Measurements from ENCODE around the gene TRMT61A. TPM values are rescaled to one million over a fixed set of nuclear protein-coding genes. Genes with fewer than 3 reads are reported as not detected.

TRMT61A gene
- total RNA-seq, 1 experiment from 2014 or later, result 15.5 TPM

DNA sequence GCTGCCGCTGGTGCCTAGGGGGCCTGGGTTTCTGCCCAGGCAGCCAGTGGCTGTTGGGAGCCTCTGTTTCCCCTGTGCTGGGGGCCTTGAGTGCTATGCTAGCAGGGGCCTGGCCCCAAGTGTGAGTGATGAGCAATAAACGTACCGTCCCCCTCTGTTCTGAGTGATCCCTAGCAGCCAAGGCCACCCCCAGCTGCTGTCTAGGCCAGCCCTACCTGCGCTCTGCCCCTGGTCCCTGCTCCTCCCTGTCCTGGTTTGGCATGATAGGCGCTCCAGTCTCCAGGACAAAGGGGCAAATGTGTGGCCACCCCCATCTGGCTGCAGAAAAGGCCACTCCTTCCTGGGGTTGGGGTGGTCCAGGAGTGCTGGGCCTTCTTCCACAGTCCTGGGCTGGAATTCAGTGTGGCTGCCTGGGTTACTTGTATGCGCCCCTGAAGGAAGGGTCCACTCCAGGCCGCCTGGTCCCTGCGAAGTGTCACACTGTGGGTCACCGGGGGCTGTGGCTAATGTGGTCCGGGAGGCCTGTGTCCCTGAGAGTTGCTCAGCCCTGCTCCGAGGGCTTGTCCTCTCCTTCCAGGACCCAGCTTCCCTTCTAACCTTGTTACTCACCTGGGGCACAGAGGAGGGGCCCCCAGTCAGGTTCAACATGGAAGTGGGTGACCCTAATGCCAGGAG lies 7.0 kb downstream of the TRMT61A start (continued):
- TF ChIP-seq, protein P1, sequence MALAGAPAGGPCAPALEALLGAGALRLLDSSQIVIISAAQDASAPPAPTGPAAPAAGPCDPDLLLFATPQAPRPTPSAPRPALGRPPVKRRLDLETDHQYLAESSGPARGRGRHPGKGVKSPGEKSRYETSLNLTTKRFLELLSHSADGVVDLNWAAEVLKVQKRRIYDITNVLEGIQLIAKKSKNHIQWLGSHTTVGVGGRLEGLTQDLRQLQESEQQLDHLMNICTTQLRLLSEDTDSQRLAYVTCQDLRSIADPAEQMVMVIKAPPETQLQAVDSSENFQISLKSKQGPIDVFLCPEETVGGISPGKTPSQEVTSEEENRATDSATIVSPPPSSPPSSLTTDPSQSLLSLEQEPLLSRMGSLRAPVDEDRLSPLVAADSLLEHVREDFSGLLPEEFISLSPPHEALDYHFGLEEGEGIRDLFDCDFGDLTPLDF (CRISPR knock-in tag; IDR thresholded peaks at IDR 0.05), result no peak

DNA sequence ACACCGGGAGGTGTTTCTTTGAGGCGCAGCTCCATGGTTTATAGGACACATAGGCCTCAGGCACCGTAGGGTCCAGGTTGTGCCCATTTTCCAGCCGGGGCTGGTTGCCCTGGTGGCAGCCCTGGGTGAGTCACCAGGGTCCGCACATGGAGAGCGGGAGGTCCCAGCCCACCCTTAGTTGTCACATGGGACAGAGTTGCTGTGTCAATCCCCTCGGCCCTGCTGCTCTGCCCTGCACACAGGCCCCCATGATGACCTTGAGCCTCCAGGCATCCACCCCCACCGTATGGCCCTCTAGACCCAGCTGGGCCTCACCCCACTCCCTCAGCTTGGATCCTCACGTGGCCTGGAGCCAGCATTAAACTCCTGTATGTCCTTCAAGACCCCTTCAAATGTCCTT lies 7.7 kb downstream of the TRMT61A start:
- no peak overlapping the region for H3K27ac Mint-ChIP-seq
- ATAC-seq (no peak), DNase-seq (ENCODE audit: low spot score) (no peak)
- TF ChIP-seq, protein P2, sequence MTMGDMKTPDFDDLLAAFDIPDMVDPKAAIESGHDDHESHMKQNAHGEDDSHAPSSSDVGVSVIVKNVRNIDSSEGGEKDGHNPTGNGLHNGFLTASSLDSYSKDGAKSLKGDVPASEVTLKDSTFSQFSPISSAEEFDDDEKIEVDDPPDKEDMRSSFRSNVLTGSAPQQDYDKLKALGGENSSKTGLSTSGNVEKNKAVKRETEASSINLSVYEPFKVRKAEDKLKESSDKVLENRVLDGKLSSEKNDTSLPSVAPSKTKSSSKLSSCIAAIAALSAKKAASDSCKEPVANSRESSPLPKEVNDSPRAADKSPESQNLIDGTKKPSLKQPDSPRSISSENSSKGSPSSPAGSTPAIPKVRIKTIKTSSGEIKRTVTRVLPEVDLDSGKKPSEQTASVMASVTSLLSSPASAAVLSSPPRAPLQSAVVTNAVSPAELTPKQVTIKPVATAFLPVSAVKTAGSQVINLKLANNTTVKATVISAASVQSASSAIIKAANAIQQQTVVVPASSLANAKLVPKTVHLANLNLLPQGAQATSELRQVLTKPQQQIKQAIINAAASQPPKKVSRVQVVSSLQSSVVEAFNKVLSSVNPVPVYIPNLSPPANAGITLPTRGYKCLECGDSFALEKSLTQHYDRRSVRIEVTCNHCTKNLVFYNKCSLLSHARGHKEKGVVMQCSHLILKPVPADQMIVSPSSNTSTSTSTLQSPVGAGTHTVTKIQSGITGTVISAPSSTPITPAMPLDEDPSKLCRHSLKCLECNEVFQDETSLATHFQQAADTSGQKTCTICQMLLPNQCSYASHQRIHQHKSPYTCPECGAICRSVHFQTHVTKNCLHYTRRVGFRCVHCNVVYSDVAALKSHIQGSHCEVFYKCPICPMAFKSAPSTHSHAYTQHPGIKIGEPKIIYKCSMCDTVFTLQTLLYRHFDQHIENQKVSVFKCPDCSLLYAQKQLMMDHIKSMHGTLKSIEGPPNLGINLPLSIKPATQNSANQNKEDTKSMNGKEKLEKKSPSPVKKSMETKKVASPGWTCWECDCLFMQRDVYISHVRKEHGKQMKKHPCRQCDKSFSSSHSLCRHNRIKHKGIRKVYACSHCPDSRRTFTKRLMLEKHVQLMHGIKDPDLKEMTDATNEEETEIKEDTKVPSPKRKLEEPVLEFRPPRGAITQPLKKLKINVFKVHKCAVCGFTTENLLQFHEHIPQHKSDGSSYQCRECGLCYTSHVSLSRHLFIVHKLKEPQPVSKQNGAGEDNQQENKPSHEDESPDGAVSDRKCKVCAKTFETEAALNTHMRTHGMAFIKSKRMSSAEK (CRISPR knock-in tag; IDR thresholded peaks at IDR 0.05; ENCODE audit: borderline replicate concordance), result no peak
- TF ChIP-seq FOXJ3 (CRISPR knock-in tag; IDR thresholded peaks at IDR 0.05; ENCODE audit: borderline replicate concordance) (no peak), OVOL2 (CRISPR knock-in tag; IDR thresholded peaks at IDR 0.05; ENCODE audit: borderline replicate concordance) (no peak), ZBTB21 (CRISPR knock-in tag; IDR thresholded peaks at IDR 0.05; ENCODE audit: borderline replicate concordance) (no peak), GABPB1 (CRISPR knock-in tag; IDR thresholded peaks at IDR 0.05) (no peak), CREM (CRISPR knock-in tag; IDR thresholded peaks at IDR 0.05) (no peak)
- TF ChIP-seq, protein P3, sequence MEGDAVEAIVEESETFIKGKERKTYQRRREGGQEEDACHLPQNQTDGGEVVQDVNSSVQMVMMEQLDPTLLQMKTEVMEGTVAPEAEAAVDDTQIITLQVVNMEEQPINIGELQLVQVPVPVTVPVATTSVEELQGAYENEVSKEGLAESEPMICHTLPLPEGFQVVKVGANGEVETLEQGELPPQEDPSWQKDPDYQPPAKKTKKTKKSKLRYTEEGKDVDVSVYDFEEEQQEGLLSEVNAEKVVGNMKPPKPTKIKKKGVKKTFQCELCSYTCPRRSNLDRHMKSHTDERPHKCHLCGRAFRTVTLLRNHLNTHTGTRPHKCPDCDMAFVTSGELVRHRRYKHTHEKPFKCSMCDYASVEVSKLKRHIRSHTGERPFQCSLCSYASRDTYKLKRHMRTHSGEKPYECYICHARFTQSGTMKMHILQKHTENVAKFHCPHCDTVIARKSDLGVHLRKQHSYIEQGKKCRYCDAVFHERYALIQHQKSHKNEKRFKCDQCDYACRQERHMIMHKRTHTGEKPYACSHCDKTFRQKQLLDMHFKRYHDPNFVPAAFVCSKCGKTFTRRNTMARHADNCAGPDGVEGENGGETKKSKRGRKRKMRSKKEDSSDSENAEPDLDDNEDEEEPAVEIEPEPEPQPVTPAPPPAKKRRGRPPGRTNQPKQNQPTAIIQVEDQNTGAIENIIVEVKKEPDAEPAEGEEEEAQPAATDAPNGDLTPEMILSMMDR (IDR thresholded peaks at IDR 0.05), result no peak
- TF ChIP-seq, protein P4, sequence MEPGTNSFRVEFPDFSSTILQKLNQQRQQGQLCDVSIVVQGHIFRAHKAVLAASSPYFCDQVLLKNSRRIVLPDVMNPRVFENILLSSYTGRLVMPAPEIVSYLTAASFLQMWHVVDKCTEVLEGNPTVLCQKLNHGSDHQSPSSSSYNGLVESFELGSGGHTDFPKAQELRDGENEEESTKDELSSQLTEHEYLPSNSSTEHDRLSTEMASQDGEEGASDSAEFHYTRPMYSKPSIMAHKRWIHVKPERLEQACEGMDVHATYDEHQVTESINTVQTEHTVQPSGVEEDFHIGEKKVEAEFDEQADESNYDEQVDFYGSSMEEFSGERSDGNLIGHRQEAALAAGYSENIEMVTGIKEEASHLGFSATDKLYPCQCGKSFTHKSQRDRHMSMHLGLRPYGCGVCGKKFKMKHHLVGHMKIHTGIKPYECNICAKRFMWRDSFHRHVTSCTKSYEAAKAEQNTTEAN (CRISPR knock-in tag; IDR thresholded peaks at IDR 0.05), result no peak
- TF ChIP-seq, protein P5, sequence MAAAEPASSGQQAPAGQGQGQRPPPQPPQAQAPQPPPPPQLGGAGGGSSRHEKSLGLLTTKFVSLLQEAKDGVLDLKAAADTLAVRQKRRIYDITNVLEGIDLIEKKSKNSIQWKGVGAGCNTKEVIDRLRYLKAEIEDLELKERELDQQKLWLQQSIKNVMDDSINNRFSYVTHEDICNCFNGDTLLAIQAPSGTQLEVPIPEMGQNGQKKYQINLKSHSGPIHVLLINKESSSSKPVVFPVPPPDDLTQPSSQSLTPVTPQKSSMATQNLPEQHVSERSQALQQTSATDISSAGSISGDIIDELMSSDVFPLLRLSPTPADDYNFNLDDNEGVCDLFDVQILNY (CRISPR knock-in tag; IDR thresholded peaks at IDR 0.05), result no peak
- no peaks in the 10 kb centered on the region for H3K9me3 Mint-ChIP-seq
- CTCF ChIA-PET, result interaction anchor here (1.8 to 21.0 kb wide), 2 partner anchors 10 to 18 kb away, joined by 8 to 455 read pairs; partner anchors contain the start of gene CKB
- H3K4me3 Mint-ChIP-seq, result no peak overlapping the region
- peaks cover 11% of the 10 kb centered on the region for H3K27me3 Mint-ChIP-seq (ENCODE audit: low read depth)
- peaks cover under 1% of the 10 kb centered on the region; the same call in 1 of the 2 replicates for H3K4me1 Mint-ChIP-seq
- POLR2A ChIA-PET, result no interaction called here
- H3K36me3 Mint-ChIP-seq, result no peaks in the 10 kb centered on the region

DNA sequence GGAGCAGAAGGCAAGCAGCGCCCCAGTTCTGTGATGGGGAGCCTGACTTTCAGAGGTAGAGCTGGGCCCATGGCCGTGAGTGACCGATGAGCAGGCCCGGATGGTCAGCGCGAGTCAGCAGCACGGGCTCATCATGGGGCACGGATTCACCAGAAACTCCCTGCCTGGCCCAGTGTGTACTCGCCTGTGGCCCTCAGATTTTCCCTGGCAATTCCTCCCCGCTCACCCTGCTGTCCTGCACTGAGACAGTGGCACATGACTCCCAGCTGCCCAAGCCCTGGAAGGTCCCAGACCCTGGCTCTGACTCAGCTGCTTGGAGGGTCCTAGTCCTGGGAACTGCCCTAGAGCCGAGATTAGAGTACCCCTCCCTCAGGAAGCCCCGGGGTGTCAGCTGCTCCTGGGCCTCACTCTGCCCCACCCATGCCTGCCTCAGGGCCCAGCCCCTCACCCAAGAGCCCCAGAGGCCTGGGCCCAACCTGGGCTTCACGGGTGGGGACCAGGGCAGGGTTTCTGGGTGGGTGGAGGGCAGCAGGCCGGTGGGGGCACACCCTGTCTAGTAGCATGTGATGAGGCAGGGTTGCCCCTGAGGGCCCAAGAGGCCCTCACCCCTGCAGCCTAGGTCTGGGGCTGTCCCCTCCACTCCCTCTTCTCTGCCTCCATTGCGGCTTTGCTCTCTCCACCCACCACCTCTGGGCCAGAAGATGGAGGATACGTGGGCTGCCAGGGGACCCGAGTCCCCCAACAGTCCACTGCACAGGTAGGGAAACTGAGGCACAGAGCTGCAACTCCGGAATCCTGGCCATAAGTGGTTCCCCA lies 8.4 kb downstream of the TRMT61A start:
- no peak overlapping the region for H3K4me3 Mint-ChIP-seq
- ChIA-PET POLR2A (no interaction called here), CTCF (interaction anchor here (1.8 to 21.0 kb wide), 2 partner anchors 9 to 19 kb away, joined by 8 to 455 read pairs; partner anchors contain the start of gene CKB)
- peaks cover 11% of the 10 kb centered on the region for H3K27me3 Mint-ChIP-seq (ENCODE audit: low read depth)
- H3K36me3 Mint-ChIP-seq, result no peaks in the 10 kb centered on the region
- peaks cover 5% of the 10 kb centered on the region; the same call in 1 of the 2 replicates for H3K4me1 Mint-ChIP-seq
- no peak for DNase-seq (ENCODE audit: low spot score)
- no peak for ATAC-seq
- no peak overlapping the region for H3K27ac Mint-ChIP-seq
- H3K9me3 Mint-ChIP-seq, result no peaks in the 10 kb centered on the region
- TF ChIP-seq SOX15 (CRISPR knock-in tag; IDR thresholded peaks at IDR 0.05), result no peak
- no peak for TF ChIP-seq NR2C2 (CRISPR knock-in tag; IDR thresholded peaks at IDR 0.05)
- TF ChIP-seq, protein P6, sequence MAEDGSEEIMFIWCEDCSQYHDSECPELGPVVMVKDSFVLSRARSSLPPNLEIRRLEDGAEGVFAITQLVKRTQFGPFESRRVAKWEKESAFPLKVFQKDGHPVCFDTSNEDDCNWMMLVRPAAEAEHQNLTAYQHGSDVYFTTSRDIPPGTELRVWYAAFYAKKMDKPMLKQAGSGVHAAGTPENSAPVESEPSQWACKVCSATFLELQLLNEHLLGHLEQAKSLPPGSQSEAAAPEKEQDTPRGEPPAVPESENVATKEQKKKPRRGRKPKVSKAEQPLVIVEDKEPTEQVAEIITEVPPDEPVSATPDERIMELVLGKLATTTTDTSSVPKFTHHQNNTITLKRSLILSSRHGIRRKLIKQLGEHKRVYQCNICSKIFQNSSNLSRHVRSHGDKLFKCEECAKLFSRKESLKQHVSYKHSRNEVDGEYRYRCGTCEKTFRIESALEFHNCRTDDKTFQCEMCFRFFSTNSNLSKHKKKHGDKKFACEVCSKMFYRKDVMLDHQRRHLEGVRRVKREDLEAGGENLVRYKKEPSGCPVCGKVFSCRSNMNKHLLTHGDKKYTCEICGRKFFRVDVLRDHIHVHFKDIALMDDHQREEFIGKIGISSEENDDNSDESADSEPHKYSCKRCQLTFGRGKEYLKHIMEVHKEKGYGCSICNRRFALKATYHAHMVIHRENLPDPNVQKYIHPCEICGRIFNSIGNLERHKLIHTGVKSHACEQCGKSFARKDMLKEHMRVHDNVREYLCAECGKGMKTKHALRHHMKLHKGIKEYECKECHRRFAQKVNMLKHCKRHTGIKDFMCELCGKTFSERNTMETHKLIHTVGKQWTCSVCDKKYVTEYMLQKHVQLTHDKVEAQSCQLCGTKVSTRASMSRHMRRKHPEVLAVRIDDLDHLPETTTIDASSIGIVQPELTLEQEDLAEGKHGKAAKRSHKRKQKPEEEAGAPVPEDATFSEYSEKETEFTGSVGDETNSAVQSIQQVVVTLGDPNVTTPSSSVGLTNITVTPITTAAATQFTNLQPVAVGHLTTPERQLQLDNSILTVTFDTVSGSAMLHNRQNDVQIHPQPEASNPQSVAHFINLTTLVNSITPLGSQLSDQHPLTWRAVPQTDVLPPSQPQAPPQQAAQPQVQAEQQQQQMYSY (CRISPR knock-in tag; IDR thresholded peaks at IDR 0.05), result no peak
- TF ChIP-seq MXD4 (CRISPR knock-in tag; IDR thresholded peaks at IDR 0.05; ENCODE audit: borderline replicate concordance), result no peak
